GM12864 (cell line): ENCODE data around the gene PPP3CA.

ENCODE experiments used
- DNase-seq: peaks from one replicate; pipeline ENCODE4 v3.0.0-alpha.2; 2011; ENCODE audit warnings: low read depth
- H3K4me3 ChIP-seq: 2 replicates; pipeline ENCODE4 v1.5.1; 2011; ENCODE audit warnings: mild to moderate bottlenecking, low read depth, low read length, control low read depth
- CTCF ChIP-seq: IDR thresholded peaks from 2 replicates; pipeline ENCODE4 v1.5.1; 2011; ENCODE audit warnings: low read depth, mild to moderate bottlenecking, moderate library complexity, low read length, control low read depth, inconsistent platforms; ENCODE audit errors: missing control alignments

The PPP3CA gene

GRCh38 chr4:101169044-101170014, 178.0 kb downstream of the PPP3CA start:
- no peak overlapping the region for H3K4me3 ChIP-seq
- peak; percentile 49 for DNase-seq

GRCh38 chr4:101163936-101164335, 183.4 kb downstream of the PPP3CA start:
- DNase-seq, result no peak
- TF ChIP-seq CTCF, result no peak
- H3K4me3 ChIP-seq, result no peak overlapping the region

More at GRCh38 chr4:101169044-101170014, 178.0 kb downstream of the PPP3CA start:
- TF ChIP-seq CTCF, result peak; percentile 82

- H3K4me3 ChIP-seq, result no peak overlapping the region
- DNase-seq, result no peak
- no peak for TF ChIP-seq CTCF
These were observed 184.3 kb downstream of the PPP3CA start for GRCh38 chr4:101162990-101163380.

GRCh38 chr4:101160792-101161592, 186.3 kb downstream of the PPP3CA start:
- H3K4me3 ChIP-seq, result no peak overlapping the region
- no peak for DNase-seq
- TF ChIP-seq CTCF, result no peak

GRCh38 chr4:101158507-101158906, 188.8 kb downstream of the PPP3CA start:
- H3K4me3 ChIP-seq, result no peak overlapping the region
- TF ChIP-seq CTCF, result no peak
- DNase-seq, result no peak

GRCh38 chr4:101158134-101158482, 189.2 kb downstream of the PPP3CA start:
- H3K4me3 ChIP-seq, result no peak overlapping the region
- no peak for DNase-seq

More at GRCh38 chr4:101158134-101158482, 189.2 kb downstream of the PPP3CA start:
- no peak for TF ChIP-seq CTCF
